ENCODE results near the gene JAKMIP2.
"Not testable (repeated sequence)": the region's sequence is repeated elsewhere in the genome, so short reads cannot be mapped to it uniquely, and the experiment has no call there.

JAKMIP2 gene

DNA sequence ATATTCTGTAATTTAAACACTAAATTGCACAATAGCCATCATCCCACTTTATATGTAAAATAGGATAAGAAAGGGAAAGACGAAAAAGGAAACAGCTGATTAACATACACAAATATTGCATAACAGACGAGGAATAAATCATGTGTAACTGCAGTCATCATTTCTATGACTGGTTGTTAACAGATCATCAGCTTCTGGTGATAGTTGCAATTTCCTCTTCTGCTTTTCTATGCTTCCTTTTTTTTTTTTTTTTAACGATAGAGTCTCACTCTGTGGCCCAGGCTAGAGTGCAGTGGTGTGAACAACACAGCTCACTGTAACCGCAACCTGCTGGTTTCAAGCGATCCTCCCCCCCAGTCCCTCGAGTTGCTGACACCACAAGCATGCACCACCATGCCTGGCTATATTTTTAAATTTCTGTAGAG lies 22.5 kb upstream of the JAKMIP2 start:
- H3K4me3 ChIP-seq (ENCODE audit: low read depth, low read length): no peak overlapping the region
- TF ChIP-seq, protein P1, sequence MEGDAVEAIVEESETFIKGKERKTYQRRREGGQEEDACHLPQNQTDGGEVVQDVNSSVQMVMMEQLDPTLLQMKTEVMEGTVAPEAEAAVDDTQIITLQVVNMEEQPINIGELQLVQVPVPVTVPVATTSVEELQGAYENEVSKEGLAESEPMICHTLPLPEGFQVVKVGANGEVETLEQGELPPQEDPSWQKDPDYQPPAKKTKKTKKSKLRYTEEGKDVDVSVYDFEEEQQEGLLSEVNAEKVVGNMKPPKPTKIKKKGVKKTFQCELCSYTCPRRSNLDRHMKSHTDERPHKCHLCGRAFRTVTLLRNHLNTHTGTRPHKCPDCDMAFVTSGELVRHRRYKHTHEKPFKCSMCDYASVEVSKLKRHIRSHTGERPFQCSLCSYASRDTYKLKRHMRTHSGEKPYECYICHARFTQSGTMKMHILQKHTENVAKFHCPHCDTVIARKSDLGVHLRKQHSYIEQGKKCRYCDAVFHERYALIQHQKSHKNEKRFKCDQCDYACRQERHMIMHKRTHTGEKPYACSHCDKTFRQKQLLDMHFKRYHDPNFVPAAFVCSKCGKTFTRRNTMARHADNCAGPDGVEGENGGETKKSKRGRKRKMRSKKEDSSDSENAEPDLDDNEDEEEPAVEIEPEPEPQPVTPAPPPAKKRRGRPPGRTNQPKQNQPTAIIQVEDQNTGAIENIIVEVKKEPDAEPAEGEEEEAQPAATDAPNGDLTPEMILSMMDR (IDR thresholded peaks at IDR 0.05; ENCODE audit: low read depth, low read length, missing control alignments): no peak
- H3K27me3 ChIP-seq (replicated peaks): no peaks in the 10 kb centered on the region
- in situ Hi-C loops (cut with HindIII; ENCODE audit: low pct_ligation_motif_present, low sequenced_read_pairs): no loop called here
- no peaks in the 10 kb centered on the region for H3K36me3 ChIP-seq (replicated peaks)
- DNase-seq: no peak
- H3K27ac ChIP-seq: no peak overlapping the region

DNA sequence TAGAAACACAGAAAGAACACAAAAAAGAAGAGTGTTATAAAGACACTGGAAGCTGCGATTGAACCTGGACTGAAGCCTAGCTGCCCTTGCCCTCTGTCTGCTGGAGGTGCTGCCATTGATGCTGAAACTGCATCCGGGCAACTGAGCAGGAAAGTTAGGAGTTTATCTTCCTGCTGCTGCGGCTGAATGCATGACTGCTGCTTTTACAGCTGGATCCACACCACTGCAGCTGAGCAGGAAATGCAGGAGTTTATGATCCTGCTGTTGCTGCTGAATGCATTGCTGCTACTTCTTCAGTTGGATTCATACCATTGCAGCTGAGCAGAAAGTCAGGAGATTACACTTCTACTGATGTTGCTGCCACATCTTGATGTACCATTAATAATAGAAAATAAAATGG lies 21.8 kb upstream of the JAKMIP2 start:
- in situ Hi-C loops (cut with HindIII; ENCODE audit: low pct_ligation_motif_present, low sequenced_read_pairs): no loop called here
- Histone ChIP-seq H3K4me3 (ENCODE audit: low read depth, low read length) (no peak overlapping the region), H3K27ac (no peak overlapping the region), H3K36me3 (replicated peaks) (no peaks in the 10 kb centered on the region), H3K27me3 (replicated peaks) (no peaks in the 10 kb centered on the region)
- TF ChIP-seq, protein P1 (IDR thresholded peaks at IDR 0.05; ENCODE audit: low read depth, low read length, missing control alignments): no peak
- DNase-seq: no peak

DNA sequence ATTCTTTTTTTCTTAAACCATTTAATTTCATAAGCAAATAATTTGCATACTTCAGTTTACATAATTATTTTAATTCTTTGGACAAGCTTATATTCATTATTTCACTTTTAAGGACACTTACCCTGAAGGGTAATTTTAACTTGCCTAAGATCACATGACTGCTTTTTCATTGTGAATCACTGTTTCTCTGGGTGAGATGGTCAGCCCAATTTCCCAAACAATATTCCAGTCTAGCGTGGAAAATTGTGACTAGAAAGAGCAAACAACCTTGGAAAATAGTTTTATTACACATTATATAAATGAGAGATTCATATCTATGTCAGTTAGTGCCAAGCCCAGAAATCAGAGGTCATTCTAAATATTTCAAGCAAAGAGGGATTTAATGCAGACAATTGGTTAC lies 21.4 kb upstream of the JAKMIP2 start:
- Histone ChIP-seq H3K36me3 (replicated peaks) (no peaks in the 10 kb centered on the region), H3K27me3 (replicated peaks) (no peaks in the 10 kb centered on the region), H3K4me3 (ENCODE audit: low read depth, low read length) (no peak overlapping the region), H3K27ac (no peak overlapping the region)
- no peak for DNase-seq
- in situ Hi-C loops (cut with HindIII; ENCODE audit: low pct_ligation_motif_present, low sequenced_read_pairs): no loop called here
- TF ChIP-seq, protein P1 (IDR thresholded peaks at IDR 0.05; ENCODE audit: low read depth, low read length, missing control alignments): no peak

DNA sequence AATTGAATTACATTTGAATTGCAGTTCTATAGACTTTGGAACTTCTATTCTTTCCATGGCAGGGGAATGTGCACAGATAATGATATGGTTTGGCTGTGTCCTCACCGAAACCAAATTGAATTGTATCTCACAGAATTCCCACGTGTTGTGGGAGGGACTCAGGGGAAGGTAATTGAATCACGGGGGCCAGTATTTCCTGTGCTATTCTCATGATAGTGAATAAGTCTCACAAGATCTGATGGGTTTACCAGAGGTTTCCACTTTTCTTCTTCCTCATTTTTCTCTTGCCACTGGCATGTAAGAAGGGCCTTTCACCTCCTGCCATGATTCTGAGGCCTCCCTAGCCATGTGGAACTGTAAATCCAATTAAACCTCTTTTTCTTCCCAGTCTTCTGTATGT lies 20.6 kb upstream of the JAKMIP2 start:
- H3K27ac ChIP-seq; in situ Hi-C loops (cut with HindIII; ENCODE audit: low pct_ligation_motif_present, low sequenced_read_pairs); DNase-seq; H3K27me3 ChIP-seq (replicated peaks); H3K36me3 ChIP-seq (replicated peaks); H3K4me3 ChIP-seq (ENCODE audit: low read depth, low read length): not testable (repeated sequence)

DNA sequence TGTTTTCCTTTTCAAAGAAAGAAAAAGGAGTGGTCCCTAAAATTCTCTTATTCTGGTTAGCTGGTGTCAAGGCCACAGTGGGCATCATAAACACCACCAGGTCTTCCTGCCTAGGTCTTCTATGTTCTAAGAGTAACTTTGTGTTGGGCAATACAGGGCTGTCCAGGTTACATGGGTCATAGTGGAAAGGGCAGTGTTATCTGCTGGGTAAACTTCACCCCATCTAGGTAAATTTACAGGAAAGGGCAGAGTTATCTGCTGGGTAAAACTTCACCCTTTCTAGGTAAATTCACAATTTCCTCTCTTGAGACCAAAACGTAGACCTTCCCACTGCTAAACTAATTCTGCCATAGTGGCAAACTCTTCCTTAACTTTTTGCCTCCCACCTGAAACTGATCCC lies 18.9 kb upstream of the JAKMIP2 start:
- no peak overlapping the region for H3K27ac ChIP-seq
- no peaks in the 10 kb centered on the region for H3K27me3 ChIP-seq (replicated peaks)
- no peak for DNase-seq
- in situ Hi-C loops (cut with HindIII; ENCODE audit: low pct_ligation_motif_present, low sequenced_read_pairs): no loop called here
- TF ChIP-seq, protein P1 (IDR thresholded peaks at IDR 0.05; ENCODE audit: low read depth, low read length, missing control alignments): no peak
- H3K36me3 ChIP-seq (replicated peaks): no peaks in the 10 kb centered on the region
- H3K4me3 ChIP-seq (ENCODE audit: low read depth, low read length): no peak overlapping the region

DNA sequence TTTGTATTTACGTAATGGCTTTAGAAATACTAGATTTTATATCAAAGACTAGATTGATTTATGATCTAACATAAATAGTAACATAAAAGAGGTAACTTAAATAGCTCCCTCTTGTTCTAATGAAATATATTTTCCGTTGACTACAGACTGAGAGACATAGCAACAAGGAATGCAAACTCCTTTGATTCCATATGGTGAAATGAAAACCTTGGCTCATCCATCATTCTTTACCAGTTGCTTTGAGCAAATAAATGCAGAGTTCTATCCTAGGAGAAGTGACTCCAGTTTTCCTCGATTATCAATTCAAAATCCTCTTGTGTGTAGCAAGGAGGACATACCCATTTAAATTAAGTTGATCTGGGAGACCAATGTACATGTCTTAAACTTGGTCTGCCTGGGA lies 18.0 kb upstream of the JAKMIP2 start:
- Histone ChIP-seq H3K4me3 (ENCODE audit: low read depth, low read length) (no peak overlapping the region), H3K27me3 (replicated peaks) (no peaks in the 10 kb centered on the region), H3K36me3 (replicated peaks) (no peaks in the 10 kb centered on the region), H3K27ac (no peak overlapping the region)
- TF ChIP-seq, protein P1 (IDR thresholded peaks at IDR 0.05; ENCODE audit: low read depth, low read length, missing control alignments): no peak
- DNase-seq: no peak
- in situ Hi-C loops (cut with HindIII; ENCODE audit: low pct_ligation_motif_present, low sequenced_read_pairs): no loop called here

All from brain microvascular endothelial cell (primary cell).